Measurements from ENCODE around the gene PJVK.
"Not testable (repeated sequence)": the region's sequence is repeated elsewhere in the genome, so short reads cannot be mapped to it uniquely, and the experiment has no call there.

PJVK gene

GRCh38 chr2:178420463-178420999 is 30.6 kb upstream of the PJVK start:
- no peak for DNase-seq (ENCODE audit: low spot score)
- ChIA-PET CTCF (interaction anchor here (0.7 kb wide), 1 partner anchor 117 kb away, joined by 4 read pairs; no protein-coding TSS in a partner anchor), POLR2A (ENCODE audit: low non-redundant PET) (no interaction called here)

GRCh38 chr2:178422097-178422496 is 29.1 kb upstream of the PJVK start:
- POLR2A ChIA-PET (ENCODE audit: low non-redundant PET), result no interaction called here
- H3K27ac ChIP-seq, result no peak overlapping the region
- CTCF ChIA-PET, result no interaction called here
- no peak for DNase-seq (ENCODE audit: low spot score)
- no peak for TF ChIP-seq CTCF (conservative IDR thresholded peaks at IDR 0.05; ENCODE audit: low read depth)

More at GRCh38 chr2:178420463-178420999, 30.6 kb upstream of the PJVK start:
- no peak for TF ChIP-seq CTCF (conservative IDR thresholded peaks at IDR 0.05; ENCODE audit: low read depth)
- no peak overlapping the region for H3K27ac ChIP-seq

- POLR2A ChIA-PET (ENCODE audit: low non-redundant PET); DNase-seq (ENCODE audit: low spot score); H3K27ac ChIP-seq: not testable (repeated sequence)
- CTCF ChIA-PET, result interaction anchor here (0.7 kb wide), 1 partner anchor 312 kb away, joined by 3 read pairs; no protein-coding TSS in a partner anchor
Measured at GRCh38 chr2:178423746-178424145, 27.4 kb upstream of the PJVK start.

GRCh38 chr2:178425255-178425827 is 25.8 kb upstream of the PJVK start:
- TF ChIP-seq CTCF (conservative IDR thresholded peaks at IDR 0.05; ENCODE audit: low read depth), result no peak
- ChIA-PET CTCF (no interaction called here), POLR2A (ENCODE audit: low non-redundant PET) (no interaction called here)
- no peak for DNase-seq (ENCODE audit: low spot score)
- no peak overlapping the region for H3K27ac ChIP-seq

GRCh38 chr2:178426388-178426787 is 24.8 kb upstream of the PJVK start:
- TF ChIP-seq CTCF (conservative IDR thresholded peaks at IDR 0.05; ENCODE audit: low read depth), result no peak
- ChIA-PET POLR2A (ENCODE audit: low non-redundant PET) (no interaction called here), CTCF (no interaction called here)
- H3K27ac ChIP-seq, result no peak overlapping the region
- DNase-seq (ENCODE audit: low spot score), result no peak

- no peak for TF ChIP-seq CTCF (conservative IDR thresholded peaks at IDR 0.05; ENCODE audit: low read depth)
- ChIA-PET CTCF (interaction anchor here (0.6 to 1.1 kb wide), 2 partner anchors 23 to 1189 kb away, joined by 3 to 4 read pairs; no protein-coding TSS in a partner anchor), POLR2A (ENCODE audit: low non-redundant PET) (no interaction called here)
- no peak overlapping the region for H3K27ac ChIP-seq
- no peak for DNase-seq (ENCODE audit: low spot score)
Measured at GRCh38 chr2:178427458-178427857, 23.7 kb upstream of the PJVK start.

GRCh38 chr2:178428396-178428806 is 22.8 kb upstream of the PJVK start:
- CTCF ChIA-PET, result interaction anchor here (1.1 kb wide), 1 partner anchor 24 kb away, joined by 4 read pairs; no protein-coding TSS in a partner anchor
- POLR2A ChIA-PET (ENCODE audit: low non-redundant PET), result no interaction called here
- TF ChIP-seq CTCF (conservative IDR thresholded peaks at IDR 0.05; ENCODE audit: low read depth), result no peak
- DNase-seq (ENCODE audit: low spot score), result no peak
- H3K27ac ChIP-seq, result no peak overlapping the region
